Brain microvascular endothelial cell (primary cell): ENCODE results near the gene FAIM2.

Experiments
- DNase-seq: peaks from one replicate; pipeline ENCODE4 v3.0.0-alpha.2; 2020
- H3K27ac ChIP-seq: fragments of 250-450 bp; sonication (Bioruptor Pico); 2 replicates; pipeline ENCODE4 v1.5.1; 2020; ENCODE audit warnings: mild to moderate bottlenecking, moderate library complexity
- H3K27me3 ChIP-seq: fragments of 250-450 bp; sonication (Bioruptor Pico); replicated peaks from 2 replicates; pipeline ENCODE4 v1.5.1; 2020; ENCODE audit warnings: mild to moderate bottlenecking
- H3K36me3 ChIP-seq: fragments of 250-450 bp; sonication (Bioruptor Pico); replicated peaks from 2 replicates; pipeline ENCODE4 v1.5.1; 2020; ENCODE audit warnings: mild to moderate bottlenecking
- H3K4me3 ChIP-seq: 2 replicates; pipeline ENCODE4 v1.5.1; 2011; ENCODE audit warnings: low read depth, mild to moderate bottlenecking, control low read depth, low read length, moderate library complexity
- in situ Hi-C: cut with HindIII; loops from 2 replicates; pipeline ENCODE4 v1.10.0; 2017; ENCODE audit warnings: low sequenced_read_pairs, low pct_ligation_motif_present
- TF ChIP-seq, protein P1 (sequence below): IDR thresholded peaks from 2 replicates; pipeline ENCODE4 v1.5.1; 2011; ENCODE audit warnings: low read depth, mild to moderate bottlenecking, moderate library complexity, low read length, control low read depth, inconsistent platforms; ENCODE audit errors: missing control alignments

FAIM2 gene

DNA sequence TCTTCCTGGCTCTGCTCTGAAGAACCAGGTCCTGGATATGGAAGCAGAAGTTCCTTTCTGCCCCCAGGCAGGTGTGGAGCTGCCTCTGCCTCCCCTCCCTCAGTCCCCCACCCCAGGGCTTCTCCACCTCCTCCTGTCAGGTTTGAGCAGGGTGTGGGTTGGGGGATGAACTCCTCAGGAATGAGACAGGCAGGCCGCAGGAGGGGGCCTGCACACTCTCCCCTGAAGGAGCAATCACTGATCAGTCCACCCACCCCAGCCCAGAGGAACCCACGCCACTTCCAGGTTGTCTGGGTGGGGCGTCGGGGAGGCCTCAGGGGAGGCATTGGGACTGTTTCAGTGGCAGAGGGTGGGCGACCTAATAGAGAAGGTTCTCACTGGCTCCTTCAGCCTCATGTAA is 26.6 kb downstream of the FAIM2 start:
- Histone ChIP-seq H3K36me3 (no peaks in the 10 kb centered on the region), H3K27ac (no peak overlapping the region), H3K27me3 (peaks cover 2% of the 10 kb centered on the region), H3K4me3 (no peak overlapping the region)
- no peak for DNase-seq
- TF ChIP-seq, protein P1, sequence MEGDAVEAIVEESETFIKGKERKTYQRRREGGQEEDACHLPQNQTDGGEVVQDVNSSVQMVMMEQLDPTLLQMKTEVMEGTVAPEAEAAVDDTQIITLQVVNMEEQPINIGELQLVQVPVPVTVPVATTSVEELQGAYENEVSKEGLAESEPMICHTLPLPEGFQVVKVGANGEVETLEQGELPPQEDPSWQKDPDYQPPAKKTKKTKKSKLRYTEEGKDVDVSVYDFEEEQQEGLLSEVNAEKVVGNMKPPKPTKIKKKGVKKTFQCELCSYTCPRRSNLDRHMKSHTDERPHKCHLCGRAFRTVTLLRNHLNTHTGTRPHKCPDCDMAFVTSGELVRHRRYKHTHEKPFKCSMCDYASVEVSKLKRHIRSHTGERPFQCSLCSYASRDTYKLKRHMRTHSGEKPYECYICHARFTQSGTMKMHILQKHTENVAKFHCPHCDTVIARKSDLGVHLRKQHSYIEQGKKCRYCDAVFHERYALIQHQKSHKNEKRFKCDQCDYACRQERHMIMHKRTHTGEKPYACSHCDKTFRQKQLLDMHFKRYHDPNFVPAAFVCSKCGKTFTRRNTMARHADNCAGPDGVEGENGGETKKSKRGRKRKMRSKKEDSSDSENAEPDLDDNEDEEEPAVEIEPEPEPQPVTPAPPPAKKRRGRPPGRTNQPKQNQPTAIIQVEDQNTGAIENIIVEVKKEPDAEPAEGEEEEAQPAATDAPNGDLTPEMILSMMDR, result no peak
- in situ Hi-C loops, result no loop called here

DNA sequence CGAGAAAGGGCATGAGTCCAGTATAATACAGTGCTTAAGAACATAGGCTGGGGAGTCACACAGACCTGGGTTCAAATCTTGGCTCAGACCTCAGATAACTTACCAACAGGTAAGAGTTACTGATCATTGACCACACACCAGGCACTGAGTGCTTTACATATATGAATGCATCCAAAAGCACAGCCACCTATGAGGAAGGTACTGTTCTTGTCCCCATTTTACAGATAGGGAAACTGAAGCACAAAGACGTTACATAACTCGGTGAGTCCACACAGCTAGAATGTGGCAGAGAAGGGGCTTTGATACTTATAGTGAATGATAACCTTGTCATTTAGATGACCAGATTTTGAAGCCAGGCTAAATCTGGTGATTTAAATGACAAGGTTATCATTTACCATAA is 27.6 kb downstream of the FAIM2 start:
- TF ChIP-seq, protein P1, result no peak
- Histone ChIP-seq H3K27ac (no peak overlapping the region), H3K36me3 (no peaks in the 10 kb centered on the region), H3K4me3 (no peak overlapping the region), H3K27me3 (peaks cover 2% of the 10 kb centered on the region)
- no peak for DNase-seq
- in situ Hi-C loops, result no loop called here

DNA sequence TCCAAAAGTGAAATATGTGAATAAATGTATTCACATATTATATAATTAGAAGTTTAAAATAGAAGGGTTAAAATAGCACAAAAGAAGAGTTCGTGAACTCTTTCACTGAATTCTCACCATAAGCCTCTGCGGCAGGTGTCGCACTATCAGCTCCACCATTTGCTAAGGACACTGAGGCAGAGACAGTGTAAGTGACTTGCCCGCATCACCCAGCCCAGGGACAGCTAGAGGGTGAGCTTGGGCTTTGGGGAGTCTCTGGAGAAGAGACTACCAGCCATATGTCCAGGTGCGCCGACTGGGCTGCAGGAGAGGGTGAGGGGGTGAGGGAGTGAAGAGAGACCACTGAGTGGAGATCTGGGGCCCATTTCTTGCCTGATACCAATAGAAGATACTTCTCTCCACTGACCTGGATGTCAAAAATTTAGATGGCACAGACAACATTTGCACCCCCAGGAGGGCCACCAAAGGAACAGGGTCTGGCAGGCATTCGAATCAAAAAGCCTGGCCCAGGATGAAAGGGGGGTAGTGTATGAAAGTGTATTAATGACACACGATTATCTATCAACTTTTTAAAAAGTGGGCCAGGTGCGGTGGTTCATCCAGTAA is 28.5 kb downstream of the FAIM2 start:
- H3K36me3 ChIP-seq, result no peaks in the 10 kb centered on the region
- in situ Hi-C loops, result no loop called here
- H3K4me3 ChIP-seq, result no peak overlapping the region
- TF ChIP-seq, protein P1, result no peak
- H3K27me3 ChIP-seq, result peaks cover 2% of the 10 kb centered on the region
- no peak overlapping the region for H3K27ac ChIP-seq
- no peak for DNase-seq

DNA sequence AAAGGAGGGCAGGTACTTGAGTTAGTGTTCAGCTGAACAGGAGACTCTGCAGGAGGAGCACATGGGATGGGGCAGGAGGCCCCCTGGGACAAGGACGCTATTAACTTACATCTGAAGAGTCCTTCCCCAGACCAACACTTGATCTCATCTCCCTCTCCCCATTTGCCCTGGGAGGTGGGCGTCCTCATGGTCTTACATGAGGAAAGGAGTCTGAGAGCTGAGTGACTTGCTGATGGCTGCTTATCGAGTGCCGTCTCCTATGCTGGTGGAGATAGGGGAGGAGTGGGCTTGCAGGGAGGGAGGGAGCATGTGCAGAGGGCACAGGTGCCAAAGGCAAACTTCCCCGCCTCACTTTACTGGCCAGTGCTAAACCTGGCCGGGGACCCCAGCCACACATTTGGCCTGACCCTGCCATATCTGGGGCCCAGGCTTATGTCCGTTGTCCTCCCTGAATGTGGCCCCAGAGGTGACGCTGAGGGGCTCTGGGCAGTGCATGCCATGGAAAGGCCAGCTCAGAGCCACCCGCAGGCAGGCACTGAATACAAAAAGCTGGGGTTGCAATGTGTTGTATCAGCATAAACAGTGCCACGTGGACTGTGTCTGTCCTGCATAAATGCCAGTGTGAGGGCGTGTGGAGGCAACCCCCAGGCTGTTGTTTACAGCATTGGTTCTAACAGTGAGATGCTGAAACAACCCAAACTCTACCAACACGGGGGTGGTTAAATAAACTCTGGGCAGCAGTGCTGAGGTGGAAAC is 29.4 kb downstream of the FAIM2 start:
- in situ Hi-C loops, result no loop called here
- TF ChIP-seq, protein P1, result no peak
- Histone ChIP-seq H3K4me3 (no peak overlapping the region), H3K27me3 (peaks cover 2% of the 10 kb centered on the region), H3K27ac (no peak overlapping the region), H3K36me3 (no peaks in the 10 kb centered on the region)
- no peak for DNase-seq

DNA sequence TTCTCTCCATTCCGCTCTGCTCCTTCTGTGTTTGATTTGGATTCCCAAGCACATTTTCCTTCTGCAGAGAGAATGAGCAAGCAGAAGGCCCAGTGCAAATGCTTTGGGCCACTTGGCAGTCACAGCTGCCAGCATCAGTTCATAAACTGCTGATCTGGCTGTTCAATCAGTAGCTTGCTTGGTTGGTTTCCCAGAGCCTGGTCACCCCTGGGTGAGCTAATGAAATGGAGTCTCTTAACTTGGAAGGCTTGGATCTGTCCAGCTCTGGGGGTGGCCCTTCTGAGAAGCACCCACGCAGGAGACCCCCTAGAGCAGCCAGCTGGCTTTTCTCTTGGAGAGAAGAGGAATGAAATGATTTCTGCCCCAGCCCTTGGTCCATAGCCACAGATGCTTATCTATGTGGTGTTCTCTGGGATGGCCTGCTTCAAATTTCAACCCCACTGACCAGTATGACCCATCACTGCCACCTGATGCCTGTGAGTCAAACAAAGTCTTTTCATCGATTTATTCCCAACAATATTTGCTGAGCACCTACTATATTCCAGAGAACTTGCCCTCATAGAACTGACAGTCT is 30.3 kb downstream of the FAIM2 start:
- in situ Hi-C loops, result no loop called here
- no peak for DNase-seq
- H3K4me3 ChIP-seq, result no peak overlapping the region
- no peak overlapping the region for H3K27ac ChIP-seq
- no peaks in the 10 kb centered on the region for H3K36me3 ChIP-seq
- H3K27me3 ChIP-seq, result peaks cover 2% of the 10 kb centered on the region
- TF ChIP-seq, protein P1, result no peak
